ENCODE measurements around the gene HSDL1. TPM values are rescaled to one million over a fixed set of nuclear protein-coding genes. Genes with fewer than 3 reads are reported as not detected.

Gene HSDL1
- total RNA-seq, 1 experiment from 2014 or later = 20.2 TPM

DNA sequence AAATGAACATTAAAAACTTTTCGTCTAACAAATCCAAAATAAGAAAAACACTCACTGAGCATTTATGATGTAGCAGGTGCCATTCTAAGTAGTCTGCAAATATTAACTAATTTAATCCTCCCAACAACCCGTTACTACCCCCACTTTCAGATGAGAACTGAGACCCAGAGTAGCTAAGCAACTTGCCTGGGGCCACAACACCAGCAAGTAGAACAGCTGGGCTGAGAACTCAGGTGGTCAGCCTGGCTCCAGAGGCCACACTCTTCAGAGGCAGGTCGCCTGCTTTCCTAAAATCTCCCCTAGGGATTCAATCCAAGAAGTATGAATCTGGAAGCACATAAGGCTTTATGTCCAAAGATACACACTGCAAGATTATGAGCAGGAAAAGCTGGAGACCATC is 34.5 kb downstream of the HSDL1 start:
- no peak for DNase-seq (ENCODE audit: extremely low read depth, low read depth)

DNA sequence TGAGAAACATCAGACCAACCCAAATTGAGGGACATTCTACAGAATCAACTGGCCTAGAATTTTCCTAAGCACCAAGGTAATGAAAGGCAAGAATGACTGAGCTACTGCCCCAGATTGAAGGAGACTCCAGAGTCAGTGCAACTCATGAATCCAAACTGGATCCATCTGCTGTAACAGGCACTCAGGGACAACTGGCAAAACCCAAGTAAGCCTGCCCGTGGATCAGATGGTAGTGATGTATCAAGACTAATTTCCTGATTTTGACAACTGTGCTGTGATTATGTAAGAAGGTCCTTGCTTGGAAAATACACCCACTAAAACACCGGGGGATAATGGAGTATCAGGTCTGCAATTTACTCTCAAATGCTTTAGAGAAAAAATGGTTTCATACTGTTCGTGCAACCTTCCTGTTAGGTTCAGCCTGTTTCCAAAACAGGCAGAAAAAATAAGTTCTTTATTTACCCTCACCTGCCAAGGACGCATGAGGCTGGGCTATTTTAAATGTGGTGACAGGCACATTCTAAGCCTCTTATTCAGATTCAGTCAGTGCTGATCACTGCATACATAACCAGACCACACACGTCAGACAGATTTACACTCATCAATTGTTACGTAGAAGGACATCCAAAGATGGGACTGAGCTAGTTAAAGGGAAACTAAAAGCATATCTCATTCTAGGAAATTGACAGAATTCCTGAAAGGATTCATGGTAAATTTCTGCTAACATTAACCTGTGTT is 35.2 kb downstream of the HSDL1 start:
- no peak for DNase-seq (ENCODE audit: extremely low read depth, low read depth)

DNA sequence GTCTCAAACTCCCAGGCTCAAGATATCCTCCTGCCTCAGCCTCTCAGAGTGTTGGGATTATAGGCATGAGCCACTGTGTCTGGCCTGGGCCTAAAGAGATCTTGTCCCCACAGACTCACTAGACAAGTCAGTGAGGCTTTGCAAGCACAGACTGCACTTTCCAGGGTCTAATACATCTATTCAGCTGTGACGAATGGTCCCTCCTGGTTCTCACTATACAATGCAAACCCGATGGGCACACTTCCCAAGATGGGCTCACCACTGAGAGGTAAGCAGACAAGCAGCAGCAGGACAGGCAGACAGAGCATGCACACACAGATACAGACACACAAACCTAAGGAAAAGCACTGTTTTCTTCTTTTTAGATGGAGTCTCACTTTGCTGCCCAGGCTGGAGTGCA is 37.1 kb downstream of the HSDL1 start:
- no peak for DNase-seq (ENCODE audit: extremely low read depth, low read depth)

DNA sequence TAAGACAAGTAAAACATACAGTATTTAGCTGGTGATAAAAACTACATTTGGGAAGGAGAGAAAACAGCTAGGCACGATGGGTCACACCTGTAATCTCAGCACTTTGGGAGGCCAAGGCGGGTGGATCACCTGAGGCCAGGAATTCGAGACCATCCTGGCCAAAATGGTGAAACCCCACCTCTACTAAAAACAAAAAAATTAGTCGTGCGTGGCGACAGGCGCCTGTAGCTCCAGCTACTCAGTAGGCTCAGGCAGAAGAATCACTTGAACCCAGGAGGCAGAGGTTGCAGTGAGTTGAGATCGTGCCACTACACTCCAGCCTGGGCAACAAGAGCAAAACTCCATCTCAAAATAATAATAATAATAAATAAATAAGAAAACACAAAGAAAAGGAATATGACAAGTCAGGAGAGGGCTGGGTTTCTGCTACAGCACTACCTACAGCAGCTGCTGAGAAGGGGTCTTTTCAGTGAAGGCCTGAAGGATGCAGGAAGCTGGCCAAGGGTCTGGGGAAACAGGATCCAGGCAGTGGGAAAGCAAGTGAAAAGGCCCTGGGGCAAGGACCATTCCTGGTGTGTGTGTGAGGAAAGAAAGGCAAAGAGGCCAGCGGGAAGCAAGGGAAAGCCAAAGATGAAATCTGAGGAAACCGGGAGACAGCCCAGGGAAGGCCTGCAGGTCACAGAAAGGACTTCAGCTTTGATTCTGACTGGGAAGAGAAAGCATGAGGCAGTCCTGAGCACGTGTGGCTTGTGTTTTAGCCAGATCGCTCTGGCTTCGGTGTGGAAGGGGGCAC is 38.8 kb downstream of the HSDL1 start:
- DNase-seq (ENCODE audit: extremely low read depth, low read depth) = no peak

DNA sequence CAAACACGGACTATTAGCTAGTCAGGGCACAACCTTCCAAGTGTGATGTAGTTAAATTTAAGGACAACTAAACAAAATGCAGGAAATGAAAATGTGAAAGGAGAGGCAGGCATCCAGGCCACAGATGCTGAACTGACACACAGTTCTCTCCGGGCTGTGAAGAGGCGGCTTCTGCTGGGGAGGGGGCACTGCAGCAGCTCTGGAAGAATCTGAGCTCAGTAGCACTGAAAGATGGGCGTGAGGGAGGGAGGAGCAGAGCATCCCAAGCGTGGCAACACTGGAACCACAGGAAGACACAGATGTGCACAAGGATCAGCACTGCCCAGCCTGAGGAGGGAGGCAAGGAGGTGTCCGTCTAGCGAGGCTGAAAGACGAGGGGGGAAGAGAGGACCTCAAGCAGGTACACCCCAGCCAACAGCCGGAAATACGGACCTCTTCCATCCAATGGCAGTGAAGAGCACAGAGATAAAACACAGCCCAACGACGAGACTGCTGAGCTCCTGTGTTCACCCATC is 39.6 kb downstream of the HSDL1 start:
- DNase-seq (ENCODE audit: extremely low read depth, low read depth) = no peak

DNA sequence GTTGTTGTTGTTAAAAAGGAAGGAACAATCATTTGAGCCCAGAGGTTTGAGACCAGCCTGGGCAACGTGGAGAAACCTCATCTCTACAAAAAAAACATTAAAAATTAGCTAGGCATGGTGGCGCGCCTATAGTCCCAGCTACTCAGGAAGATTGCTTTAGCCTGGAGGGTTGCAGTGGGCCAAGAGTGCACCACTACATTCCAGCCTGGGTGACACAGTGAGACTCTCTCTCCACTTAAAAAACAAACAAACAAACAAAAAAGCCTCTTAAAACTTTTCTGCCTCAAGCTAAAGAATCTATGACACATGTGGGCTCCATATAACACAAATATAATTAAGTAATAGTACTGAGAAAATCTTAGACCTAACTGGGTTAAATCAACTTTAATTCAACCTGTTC is 40.7 kb downstream of the HSDL1 start:
- DNase-seq (ENCODE audit: extremely low read depth, low read depth) = no peak

DNA sequence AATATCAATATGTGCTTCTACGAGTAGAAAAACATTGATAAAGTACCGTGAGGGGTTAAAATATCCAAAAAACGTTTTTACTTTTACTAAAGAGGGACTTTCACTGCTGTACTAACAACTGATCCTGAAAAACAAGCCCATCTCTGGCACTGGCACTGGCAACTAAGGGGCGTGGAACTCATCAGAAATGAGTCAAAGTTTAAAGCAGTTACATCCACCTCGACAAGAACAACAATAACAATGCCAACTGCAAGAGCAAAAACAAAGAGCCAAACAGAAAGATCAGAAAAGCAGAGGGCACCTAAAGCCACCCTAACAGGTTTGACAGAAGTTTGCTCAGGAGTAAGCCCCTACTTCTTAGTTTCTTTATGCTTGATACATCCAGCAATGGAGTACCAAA is 41.3 kb downstream of the HSDL1 start:
- no peak for DNase-seq (ENCODE audit: extremely low read depth, low read depth)

DNA sequence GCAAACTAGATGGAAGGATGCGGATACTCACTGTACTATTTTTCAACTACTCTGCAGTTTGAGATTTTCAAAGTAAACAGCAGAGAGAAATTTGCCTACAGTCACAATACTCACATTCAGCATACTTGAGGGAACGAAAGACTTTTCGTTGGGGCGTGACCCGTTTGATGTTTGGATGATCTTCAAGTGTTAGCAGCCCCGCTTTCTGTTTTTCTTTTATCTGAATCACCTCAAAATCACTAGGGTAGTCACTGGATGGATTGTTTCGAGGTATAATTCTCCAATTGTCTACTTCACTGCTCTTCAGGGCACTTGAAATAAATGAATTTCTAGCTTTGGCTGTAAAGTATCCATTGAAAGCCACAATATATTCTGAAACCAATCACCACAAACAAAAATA is 46.0 kb downstream of the HSDL1 start:
- no peak for DNase-seq (ENCODE audit: extremely low read depth, low read depth)

DNA sequence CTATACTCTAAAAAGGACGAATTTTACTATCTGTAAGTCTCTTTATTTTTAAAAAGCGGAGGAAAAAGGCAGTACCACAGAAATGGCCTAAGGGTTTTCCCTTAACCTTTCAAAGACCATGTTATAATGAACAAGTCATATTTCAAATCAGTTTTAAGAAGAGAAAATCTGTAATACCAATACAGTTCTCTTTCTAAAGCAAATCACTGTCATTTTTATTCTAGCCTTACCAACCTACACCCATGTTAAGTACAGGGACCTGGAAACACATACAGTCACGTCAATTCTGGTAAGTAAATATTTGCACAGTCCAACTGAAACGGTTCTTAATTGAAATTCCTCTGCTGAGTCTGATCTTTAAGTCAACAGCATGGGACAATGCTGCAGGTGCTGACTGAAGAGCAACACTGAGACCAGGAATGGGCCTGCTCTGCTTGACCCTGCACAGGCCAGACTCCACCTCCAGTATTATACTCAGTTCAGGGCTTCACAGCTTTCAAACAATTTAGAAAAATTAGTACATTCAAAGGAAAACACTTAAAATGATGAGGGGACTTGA is 48.5 kb downstream of the HSDL1 start:
- no peak for DNase-seq (ENCODE audit: extremely low read depth, low read depth)

DNA sequence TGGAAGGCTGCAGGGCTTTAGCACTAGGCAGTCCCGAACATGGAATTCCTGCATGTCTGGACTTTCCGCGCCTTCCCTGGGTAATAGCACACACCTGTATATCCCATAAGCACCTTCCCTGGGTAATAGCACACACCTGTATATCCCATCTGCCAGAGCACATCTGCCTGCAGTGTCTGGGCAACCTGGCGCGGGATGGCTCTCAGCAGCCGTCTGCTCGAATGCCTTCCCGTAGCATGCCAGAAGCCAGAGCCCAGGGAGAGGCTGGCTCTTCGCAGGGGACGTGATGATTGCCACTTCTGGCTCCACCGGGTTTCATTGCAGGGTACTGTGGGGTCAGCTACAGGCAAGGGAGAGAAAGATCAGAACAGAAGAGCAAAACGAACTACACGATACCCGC is 49.5 kb downstream of the HSDL1 start:
- DNase-seq (ENCODE audit: extremely low read depth, low read depth) = no peak

DNA sequence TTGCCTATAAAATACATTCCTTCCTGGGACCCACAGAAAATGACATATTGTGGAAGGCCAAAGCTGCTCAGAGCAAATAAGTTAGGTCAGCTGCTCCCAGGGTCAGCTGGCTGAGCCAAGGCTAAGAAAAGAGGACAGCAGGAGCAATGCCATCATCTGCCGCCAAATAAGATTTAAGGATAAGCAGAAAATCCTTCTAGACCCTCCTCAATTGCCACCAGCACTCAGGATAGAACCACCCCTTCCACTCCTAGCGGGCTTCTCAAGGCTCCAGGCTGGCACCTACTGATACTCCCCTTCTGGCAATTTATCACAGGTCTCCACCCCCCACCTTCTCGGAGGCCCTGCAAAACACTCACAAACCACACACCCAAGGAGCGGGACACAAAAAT is 51.1 kb downstream of the HSDL1 start:
- no peak for DNase-seq (ENCODE audit: extremely low read depth, low read depth)

DNA sequence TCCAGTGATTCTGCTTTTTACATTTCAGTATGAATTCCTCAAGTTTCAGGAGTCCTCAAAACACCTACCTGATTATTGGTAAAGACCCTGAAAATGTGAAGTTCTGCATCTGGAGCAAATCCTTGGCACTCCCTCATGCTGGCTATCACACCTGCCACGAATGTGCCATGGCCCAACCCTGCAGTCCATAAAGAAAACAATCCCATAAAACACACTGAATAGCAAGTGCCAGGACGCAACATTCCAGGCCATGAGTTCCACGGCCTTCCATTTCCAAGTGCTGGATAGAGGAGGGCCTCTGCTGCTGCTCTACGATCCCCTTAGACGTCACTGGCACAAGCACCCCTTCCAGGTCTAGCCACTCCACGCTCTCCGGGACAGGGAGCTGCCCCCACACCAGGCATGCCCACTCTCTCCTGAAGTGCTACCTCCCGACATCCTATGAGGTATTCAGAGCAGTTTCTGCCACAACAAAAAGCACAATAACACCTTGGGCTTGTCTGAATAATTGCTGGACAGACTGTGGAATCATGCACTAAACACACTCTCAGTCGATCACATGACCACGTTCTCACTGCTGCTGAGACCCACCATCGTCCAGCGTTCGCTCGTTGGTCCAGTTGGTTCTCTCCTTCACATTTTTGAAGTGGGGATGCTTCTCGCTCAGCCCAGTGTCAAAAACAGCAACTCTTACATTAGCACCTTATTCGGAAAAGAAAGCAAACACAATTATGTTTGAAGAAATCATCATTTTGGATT is 51.7 kb downstream of the HSDL1 start:
- DNase-seq (ENCODE audit: extremely low read depth, low read depth) = no peak

DNA sequence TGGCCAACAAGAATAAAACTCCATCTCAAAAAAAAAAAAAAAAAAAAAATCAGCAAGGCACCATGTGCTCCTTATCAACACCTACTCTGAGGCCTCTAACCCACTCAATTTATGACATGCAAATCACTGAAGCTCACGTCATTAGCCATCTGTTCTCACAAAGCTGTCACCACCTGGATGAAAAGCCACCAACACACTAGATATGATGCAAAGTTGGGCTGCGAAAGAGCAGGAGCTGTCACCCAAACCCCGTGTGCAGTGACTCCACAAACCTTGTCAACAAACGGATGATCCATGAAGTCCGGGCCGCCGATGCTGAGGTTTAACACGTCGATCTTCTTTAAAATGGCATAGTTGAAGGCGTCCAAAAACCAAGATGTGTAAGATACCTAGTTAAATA is 53.5 kb downstream of the HSDL1 start:
- no peak for DNase-seq (ENCODE audit: extremely low read depth, low read depth)

DNA sequence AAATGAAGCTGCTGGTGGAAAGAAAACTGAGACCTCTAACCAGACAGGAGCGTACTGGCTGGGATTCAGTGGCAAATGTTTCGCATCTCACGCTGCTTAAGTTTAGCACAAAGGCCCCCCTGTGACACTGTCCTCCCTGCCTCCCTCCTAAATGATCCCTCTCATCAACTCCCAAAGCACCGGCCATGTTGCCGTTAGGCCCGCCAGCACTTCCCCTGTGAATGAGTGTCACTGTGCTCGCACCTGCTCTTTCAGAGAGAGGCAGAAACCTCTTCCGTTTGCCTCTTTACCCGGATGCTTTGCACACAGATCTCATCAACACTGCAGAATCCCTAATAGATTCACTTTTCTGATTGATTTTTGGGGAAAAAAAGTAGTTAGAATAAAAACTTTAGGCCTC is 54.8 kb downstream of the HSDL1 start:
- DNase-seq (ENCODE audit: extremely low read depth, low read depth) = no peak

DNA sequence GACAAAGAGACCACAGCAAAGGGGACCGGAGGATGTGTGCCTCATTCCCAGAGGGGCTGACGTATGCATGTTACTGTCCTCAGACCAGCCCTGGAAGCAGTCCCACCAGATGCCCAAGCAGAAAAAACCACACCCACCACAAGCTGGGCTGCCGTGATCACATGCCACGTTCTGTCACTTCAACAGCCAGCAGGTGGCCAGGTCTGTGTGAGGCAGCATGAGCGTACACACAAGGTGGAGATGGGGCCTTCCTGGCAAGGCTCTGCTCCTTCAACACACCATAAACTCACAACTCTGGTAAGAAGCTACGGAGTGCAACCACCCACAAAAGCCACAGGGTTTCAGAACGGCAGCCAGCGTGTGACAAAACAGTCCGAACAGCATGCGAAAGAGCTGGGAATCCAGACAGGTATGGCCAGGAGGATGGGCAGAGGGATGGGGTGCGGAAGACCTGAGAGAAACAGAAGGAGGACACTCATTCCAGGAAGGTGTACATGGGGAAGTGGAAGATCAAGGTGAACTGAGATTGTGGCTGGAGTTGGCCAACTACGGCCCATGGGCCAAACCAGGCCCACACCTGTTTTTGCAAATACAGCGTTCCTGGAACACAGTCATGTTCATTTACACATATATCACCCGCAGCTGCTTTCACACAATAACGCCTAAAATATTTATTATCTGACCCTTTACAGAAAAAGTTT is 56.1 kb downstream of the HSDL1 start:
- DNase-seq (ENCODE audit: extremely low read depth, low read depth) = no peak

DNA sequence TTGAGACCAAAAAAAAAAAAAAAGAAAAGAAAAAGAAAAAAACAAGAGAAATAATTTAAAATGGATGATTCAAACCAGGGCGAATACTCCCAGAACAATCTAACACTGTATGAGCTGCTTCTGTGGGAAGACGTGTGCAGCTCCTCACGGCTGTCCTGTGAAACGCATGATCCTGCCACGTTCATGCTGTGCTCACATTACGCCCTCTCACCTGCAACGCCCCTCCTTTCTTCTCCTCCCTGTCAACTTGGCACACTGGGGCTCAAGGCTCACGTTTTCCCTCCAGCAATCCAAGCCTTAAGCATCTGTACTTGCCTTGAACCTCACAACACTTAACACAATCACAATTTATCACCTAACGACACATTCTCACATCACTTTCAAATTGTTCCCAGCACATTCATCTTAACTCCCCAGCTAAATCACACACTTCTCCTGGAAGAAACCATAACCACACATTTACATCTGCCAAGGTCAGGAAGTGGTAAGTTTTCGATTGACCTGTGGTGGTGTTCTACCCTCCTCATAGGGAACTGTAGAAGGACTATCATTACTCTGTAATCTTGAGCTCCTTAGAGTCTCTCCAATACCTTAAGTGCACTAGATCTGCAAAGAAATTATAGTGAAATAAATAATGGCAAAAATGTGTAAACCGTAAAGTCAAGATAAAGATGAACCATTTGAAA is 57.4 kb downstream of the HSDL1 start:
- no peak for DNase-seq (ENCODE audit: extremely low read depth, low read depth)

DNA sequence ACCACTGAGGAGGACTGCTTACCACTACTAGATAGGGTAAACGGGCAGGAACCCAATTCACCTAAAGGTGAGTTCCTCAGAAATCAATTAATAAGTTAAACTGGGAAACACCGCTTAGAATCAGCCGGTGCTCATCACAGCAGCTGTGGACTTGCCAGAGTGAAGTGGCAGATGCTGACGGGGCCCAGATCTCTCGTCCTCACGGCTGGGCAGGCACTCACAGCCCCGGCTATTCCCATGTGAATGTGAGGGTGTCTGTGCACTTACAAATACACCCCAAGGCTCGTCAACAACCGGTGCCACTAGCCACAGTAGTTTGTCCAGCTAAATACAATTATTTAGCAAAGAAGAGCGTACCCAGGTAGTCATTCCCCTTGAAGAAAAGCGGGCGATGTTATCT is 58.0 kb downstream of the HSDL1 start:
- DNase-seq (ENCODE audit: extremely low read depth, low read depth) = no peak

DNA sequence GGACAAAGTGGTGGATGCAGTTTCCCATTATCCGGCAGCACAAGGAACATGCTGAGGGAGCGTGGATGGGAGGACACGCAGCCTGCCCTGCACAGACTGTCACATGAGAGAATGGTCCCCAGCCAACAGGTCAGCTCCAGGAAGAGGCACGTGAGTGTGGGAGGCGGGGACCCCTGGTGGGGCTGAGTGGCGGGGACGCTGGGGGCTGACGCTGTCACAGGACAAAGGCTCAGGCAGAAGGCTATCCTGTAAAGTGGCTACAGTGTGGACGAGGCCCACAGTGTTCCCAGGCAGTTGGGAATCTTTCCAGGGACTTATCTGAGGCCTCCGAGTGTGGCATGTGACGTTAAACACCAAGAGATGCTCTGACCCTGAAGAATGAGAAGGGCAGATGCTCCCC is 58.6 kb downstream of the HSDL1 start:
- no peak for DNase-seq (ENCODE audit: extremely low read depth, low read depth)

DNA sequence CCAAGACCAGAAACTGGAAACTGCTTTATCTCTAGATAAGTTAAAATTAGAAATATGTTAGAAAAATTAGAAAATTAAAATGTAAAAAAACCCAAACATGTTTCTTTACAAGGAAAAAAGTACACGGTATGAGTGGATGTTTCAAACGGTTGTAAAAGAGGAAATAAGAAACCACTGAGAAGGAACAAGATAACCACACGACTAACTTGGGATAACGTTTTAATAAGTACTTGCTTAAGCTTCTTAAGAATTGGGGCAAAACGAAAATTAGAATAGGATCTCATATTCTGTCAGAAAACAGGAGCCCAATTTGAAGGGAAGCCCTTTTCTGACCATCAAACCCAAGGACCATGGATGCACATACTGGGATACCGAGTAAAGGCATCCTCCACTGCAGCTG is 59.2 kb downstream of the HSDL1 start:
- DNase-seq (ENCODE audit: extremely low read depth, low read depth) = no peak

DNA sequence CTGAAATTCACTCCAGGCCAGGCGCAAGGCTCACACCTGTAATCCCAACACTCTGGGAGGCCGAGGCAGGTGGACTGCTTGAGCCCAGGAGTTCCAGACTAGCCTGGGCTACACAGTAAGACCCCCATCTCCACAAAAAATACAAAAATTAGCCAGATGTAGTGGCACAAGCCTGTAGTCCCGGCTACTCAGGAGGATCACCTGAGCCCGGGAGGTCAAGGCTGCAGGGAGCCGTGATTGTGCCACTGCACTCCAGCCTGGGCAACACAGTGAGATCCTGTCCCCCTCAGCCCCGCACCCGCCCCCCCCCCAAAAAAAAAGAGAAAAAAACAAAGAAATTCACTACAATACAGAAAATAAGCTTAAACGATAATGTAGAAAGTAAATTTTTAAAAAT is 59.7 kb downstream of the HSDL1 start:
- DNase-seq (ENCODE audit: extremely low read depth, low read depth) = no peak
